AG09319 (cell line): ENCODE measurements around the gene RAB4A.

Source experiments
- DNase-seq: peaks from one replicate; pipeline ENCODE4 v3.0.0-alpha.2; 2010; ENCODE audit warnings: low read depth; ENCODE audit errors: extremely low read depth
- CTCF ChIP-seq: IDR thresholded peaks from 2 replicates; pipeline ENCODE4 v1.5.1; 2011; ENCODE audit warnings: low read depth, mild to moderate bottlenecking, inconsistent platforms, low read length, moderate library complexity

The RAB4A gene

DNA sequence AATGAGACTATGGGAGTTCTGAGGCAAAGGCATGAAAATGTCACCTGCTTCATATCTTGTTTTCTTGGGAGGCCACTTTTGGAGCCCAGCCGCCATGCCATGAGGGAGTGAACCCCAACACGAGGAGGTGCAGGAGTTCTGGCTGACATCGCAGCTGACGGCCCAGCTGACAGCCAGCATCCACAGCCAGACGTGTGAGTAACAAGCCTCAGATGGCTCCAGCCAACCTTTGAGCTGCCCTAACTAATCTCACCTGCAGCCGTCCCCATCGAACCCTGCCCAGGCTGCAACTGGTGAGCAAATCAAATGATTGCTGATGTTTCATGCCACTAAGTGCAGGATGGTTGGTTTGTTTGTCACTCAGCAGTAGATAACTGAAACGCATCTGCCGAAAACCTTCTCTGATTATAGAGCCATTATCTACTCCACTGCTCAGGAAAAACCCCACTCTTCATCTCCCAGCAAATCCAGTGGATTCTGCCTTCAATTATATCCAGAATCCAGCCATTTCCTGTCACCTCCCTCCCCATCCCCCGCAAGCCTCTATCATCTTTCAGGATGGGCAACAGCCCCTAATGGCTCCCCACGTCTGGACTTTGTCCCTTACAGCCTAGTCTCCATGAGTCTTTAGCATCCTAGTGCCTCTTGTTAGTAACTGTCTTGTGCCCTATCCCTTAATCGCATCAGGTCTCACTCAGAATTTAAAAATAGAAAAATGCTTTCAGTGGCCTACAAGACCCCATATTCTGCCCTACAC is 18.5 kb upstream of the RAB4A start:
- DNase-seq = no peak
- TF ChIP-seq CTCF = no peak

DNA sequence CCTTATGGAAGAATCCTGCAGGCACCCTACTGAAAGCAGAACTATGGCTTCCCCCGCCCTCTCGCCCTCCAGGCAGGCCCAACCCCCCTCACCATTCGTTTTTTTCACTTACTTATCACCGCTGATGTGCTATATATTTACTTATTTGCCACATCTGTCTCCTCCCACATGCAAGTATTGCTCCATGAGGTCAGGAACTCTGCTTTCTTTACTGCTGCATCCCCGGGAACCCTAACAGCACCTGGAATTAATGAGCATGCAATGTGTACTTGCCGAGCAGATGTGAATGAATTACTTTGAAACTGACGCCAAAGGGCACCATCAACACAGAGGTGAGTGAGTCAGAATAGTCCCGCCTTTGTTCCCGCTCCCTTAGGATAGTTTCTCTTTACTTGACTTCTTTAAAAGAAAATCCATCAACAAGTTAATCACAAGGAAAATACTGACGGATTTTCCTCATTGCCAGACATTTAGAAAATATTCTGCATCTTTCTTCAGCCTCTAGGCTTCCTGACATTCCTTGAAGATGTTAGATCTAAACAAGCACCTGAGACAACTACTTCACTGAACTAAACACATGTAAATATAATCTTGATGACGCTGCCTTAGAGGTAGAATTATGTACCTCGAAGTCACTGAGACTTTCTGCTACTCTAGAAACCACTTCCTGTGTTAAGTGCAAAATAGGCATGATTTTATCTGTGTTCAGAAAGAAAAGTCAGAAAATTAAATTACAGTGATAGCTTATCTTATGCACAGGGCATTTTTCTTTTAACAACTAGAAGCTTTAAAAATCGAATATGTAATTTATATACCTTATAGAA is 17.5 kb upstream of the RAB4A start:
- TF ChIP-seq CTCF = no peak
- no peak for DNase-seq

DNA sequence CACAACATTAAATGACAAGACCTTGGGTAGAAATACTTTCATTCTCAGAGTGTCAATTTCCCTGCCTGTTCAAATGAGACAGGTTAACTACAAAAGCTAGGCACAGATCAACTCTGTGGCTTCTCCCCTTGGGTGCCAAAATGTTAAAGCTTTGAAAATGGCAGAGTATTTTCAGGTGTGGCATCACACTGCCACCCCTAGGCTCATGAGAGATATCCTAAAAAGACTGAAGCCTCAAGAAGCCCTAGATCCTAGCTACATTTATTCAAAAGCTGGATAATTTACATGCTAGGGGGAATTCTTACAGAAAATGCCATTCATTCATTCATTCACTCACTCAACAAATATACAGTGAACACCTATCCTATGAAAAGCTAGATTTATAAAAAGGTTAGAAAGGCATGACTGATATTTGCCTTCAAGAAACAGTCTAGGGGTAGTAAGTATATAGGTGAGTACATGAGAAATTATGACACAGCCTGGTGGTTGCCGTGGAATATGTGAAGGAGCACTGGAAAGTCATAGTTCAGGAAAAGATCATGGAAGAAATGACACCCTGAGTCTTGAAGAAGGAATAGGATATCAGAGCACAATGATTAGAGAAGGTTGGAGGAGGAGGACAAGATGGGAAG is 15.9 kb upstream of the RAB4A start:
- no peak for DNase-seq
- TF ChIP-seq CTCF = peak; percentile 22

DNA sequence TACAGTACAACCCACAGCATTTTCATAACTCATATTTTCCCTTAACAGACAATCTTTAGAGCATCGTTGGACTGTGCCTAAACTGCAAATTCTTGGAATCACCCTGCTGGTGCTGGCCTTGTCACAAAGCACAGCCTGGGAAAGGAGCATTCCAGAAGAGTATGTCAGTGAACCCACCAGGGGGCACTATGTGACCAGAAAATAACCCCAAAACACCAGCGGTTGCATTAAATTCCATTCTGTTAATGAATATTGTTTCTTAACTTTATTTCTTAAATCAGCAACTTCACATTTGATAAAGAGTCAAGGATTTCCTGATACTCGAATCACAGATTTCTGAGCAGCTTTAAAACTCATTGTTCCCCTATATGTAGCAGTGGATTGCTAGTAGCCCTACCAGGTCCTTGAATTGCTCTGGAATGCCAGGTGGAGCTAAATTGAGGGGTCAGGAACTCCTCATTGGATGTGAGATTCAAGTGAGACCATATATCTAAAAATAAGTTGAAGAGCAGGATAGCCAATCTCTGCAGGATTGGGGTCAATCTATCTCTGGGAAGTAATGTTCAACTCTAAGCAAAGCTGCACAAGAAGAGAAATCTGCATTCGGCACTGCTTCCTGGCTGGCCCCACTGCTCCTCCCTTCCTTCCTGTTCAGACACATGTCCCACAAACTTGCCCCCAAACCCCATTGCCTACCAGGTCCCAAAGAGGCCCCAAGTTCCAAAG is 12.7 kb upstream of the RAB4A start:
- peak; percentile 30 for DNase-seq
- TF ChIP-seq CTCF = peak; percentile 72

GRCh38 chr1:229258757-229259060 is 12.2 kb upstream of the RAB4A start:
- no peak for DNase-seq
- no peak for TF ChIP-seq CTCF

GRCh38 chr1:229260297-229260696 is 10.6 kb upstream of the RAB4A start:
- no peak for DNase-seq
- no peak for TF ChIP-seq CTCF
